CD4-positive, alpha-beta T cell treated with Interleukin-6 for 4 hours (primary cell): ENCODE data around the gene CMSS1.
"Not testable (repeated sequence)": the region's sequence is repeated elsewhere in the genome, so short reads cannot be mapped to it uniquely, and the experiment has no call there.

Experiments used
- DNase-seq: peaks from one replicate; pipeline ENCODE4 v3.0.0-alpha.2; 2020; ENCODE audit warnings: mixed read lengths

The CMSS1 gene

GRCh38 chr3:99823723-99824711 lies 6.4 kb downstream of the CMSS1 start:
- DNase-seq: no peak

GRCh38 chr3:99825004-99825640 lies 7.5 kb downstream of the CMSS1 start:
- DNase-seq: no peak

DNA sequence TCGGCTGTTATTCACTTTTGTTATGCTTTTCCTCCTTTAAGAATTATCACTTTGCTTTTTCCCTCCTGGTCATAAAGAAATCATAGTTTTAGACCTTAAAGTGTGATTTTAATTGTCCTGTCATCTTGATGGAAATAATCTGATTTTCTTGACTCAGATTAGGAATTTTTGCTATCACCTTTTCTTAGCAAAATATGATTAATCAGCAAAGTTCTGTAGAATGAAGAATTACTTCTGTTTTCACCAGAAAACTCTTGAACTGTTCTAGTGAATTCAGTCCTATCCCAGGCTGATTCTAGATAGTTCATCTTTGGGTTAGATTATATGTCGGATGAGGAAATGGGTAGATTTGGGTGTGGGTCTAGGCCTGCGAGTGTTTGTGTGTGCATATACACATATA lies 12.2 kb downstream of the CMSS1 start:
- DNase-seq: no peak

- DNase-seq: no peak
Observed at GRCh38 chr3:99833617-99834205, 16.0 kb downstream of the CMSS1 start.

DNA sequence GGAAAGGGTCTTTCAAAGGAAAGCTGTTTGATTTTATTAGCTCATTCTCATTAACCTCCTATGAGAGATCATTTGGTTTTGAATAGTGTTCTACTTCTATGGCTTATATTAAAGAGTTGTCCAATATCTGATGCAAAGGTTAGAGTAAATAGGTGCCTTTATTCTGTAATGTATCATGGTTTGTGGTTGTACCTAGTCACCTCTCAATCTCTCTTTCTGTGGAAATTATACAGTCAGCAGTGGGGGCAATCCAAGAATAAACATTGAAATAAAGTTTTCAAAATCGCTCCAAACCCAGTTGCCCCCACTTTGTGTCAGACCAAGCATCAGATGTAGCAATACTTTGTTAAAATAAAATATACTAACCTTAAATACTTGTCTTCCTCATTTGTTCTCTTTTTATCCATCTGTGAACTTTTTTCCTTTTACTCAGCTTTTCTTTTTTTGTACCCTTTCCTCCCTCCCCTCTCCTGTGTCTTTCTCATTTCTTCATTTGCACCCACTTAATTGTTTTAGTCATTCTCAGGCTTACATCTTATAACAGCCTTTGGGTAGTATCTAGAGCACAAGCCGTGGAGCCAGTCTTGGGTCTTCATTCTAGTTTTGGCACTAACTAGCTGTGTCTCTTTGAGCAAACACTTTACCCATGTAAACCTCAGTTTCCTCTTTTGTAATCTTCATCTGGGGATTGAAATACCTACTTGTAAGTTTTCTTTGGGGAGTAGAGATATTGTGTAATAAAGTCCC lies 16.7 kb downstream of the CMSS1 start:
- DNase-seq: no peak

- DNase-seq: no peak
Observed at GRCh38 chr3:99836681-99837080, 19.0 kb downstream of the CMSS1 start.

- no peak for DNase-seq
Observed at GRCh38 chr3:99837715-99838114, 20.1 kb downstream of the CMSS1 start.

- no peak for DNase-seq
Observed at GRCh38 chr3:99838755-99839154, 21.1 kb downstream of the CMSS1 start.

DNA sequence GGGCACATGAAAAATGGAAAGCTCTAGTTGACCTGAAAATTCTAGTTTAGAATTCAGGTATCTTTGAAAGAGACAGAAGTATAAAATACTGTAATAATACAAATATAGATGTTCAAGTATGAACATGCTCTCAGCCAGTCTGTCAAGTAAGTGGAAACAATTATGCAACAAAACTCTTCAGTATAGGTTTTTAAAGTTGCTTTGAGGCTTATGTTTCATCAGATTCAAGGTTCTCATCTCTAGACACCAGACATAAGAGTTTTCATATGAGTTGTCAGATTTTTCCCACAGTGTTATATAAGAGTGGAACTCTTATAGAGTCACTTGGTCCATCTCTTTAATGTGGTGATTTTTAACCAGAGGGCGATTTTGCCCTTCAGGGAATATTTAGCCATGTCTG lies 22.0 kb downstream of the CMSS1 start:
- DNase-seq: no peak

GRCh38 chr3:99841949-99842348 lies 24.3 kb downstream of the CMSS1 start:
- DNase-seq: not testable (repeated sequence)

DNA sequence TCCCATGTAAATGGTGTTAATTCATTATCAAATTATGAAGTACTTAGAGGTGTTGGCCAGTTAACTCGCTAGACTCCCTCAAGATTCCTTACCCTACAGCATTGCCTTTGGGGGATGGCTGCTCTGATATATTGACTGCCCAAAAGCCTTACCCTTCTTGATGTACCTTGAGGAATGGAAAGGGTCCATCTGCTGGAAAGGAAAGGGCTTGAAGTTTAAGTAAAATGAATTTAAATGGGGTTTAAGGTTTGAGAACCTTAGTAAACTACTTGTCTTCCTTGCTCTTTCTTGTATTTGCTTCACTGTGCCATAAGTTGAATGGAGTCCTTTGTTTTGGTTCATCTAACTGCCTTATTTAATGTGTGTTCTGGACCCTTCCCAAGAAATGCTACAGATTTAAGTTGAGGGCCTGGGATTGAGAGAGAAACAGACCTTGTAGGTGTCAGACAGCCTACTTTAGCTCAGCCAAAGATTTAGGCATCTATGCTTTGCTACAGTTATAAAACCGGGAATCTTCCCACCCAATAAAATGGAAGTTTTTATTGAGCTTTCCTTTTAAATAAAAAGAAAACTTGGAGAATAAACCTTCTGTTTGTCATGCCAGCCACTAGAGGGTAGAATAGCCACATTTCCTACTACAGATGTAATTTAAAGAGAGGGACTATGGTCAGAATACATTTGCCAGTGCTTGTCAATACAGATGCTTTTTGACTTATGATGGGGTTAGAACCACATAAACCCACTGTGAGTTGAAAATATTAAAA lies 25.3 kb downstream of the CMSS1 start:
- DNase-seq: no peak

DNA sequence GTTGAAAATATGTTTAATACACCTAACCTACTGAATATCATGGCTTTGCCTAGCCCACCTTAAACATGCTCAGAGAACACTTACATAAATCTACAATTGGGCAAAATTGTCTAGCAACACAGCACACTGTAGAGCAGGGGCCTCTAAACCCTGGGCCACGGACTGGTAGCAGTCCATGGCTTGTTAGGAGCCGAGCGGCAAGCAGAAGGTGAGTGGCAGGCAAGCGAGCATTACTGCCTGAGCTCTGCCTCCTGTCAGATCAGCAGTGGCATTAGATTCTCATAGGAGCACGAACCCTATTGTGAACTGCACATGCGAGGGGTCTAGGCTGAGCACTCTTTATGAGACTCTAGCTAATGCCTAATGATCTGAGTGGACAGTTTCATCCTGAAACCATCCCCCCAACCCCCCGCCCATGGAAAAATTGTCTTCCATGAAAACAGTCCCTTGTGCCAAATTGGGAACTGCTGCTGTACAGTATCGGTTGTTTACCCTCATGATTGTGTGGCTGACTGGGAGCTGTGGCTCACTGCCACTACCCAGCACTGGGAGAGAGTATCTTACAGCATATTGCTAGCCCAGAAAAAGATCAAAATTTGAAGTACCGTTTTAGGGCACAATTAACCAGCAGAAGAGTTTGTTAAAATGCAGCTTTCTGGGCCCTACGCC lies 26.1 kb downstream of the CMSS1 start:
- no peak for DNase-seq

- DNase-seq: no peak
Observed at GRCh38 chr3:99845331-99845730, 27.7 kb downstream of the CMSS1 start.

DNA sequence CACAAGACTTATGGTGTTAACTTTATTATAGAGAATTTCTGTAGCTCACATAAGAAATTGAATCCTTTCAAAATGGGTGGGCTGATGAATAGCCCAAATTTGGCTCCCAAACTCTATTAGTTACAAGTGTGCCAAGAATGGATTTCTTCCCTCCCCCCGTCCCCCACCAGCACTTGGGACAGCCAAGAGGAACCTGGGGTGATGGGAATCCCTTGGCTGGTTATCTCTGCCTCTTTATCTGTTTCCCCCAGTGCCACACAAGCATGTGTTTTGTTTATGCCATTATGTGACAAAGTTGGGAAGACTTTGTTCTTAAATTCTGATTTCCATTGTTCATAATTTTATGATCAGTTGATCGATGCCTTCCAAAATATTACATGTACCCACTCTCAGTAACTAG lies 28.3 kb downstream of the CMSS1 start:
- no peak for DNase-seq

DNA sequence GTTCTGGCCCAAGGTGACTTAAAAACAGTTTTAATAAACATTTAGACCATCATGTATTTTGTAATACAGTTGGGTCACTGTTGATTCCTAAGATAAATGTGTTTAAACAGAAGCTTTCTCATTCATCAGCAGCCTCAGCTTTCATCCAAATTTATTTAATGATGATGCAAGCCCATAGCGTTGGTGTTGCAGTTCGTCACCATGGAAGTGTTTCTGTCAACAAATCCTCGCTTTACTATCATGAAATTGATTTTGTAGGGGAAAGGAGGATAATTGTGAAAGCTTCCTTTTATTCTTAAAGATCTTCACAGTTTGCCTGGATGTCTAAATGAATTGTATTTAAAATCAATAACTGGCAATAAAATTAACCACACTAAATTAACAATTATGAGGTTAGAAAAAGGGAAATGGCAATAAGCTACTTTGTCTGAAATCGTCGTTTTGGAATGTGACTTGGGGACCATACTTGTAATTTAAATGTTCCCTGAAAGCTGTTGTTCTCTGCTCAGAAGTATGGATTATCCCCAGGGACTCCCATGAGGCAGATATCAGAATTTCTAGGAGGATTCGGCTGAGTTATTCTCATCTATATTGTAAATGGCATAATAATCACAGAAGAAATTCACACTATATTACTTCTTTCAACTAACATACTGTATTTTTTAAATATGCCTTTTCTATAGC lies 29.0 kb downstream of the CMSS1 start:
- no peak for DNase-seq

- DNase-seq: no peak
Observed at GRCh38 chr3:99848433-99848832, 30.8 kb downstream of the CMSS1 start.

GRCh38 chr3:99850608-99851007 lies 32.9 kb downstream of the CMSS1 start:
- no peak for DNase-seq

DNA sequence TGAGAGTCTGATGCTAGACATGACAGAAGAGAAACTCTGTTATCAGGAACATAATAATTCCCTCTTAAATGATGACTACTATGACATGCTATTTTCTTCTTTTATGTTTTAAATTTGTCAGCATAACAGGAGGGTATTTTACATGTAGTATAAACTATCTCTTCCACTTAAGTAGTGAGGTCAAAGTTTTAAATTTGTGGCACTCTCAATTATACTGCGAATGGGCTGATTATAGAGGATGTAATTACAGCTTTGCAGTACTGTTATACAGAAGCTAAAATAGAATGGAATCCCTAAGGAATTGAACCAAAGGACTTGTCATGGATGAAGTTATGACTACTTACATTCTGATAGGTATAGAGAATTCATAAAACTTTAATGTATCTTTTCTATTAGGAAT lies 34.3 kb downstream of the CMSS1 start:
- no peak for DNase-seq

- no peak for DNase-seq
Observed at GRCh38 chr3:99852851-99853250, 35.2 kb downstream of the CMSS1 start.

DNA sequence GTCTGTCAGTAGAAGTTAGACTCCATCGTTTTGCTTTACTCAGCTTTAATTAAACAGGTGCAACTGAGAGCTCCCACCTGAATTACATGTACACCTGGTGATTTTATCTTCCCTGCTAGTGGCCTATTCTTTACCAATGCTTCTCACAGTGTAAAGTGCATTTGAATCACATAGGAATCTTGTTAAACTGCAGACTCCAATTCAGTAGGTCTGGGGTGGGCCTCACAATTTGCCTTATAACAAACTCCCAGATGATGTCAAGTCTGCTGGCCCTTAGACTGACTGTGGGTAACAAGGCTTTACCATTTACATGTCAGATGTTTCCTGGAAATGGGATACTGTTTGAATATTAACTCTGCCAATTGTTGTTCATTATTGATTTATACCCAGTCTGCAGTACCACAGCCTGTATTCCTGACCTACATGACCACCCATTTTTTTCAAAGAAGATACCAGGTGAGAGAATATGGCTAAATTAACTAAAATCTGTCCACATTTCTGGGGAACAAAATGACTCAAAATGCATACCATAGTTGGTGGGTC lies 37.2 kb downstream of the CMSS1 start:
- DNase-seq: no peak

GRCh38 chr3:99855900-99856299 lies 38.2 kb downstream of the CMSS1 start:
- no peak for DNase-seq
